OCI-LY3 (cell line): ENCODE results near the gene LUC7L2.

Experiments
- H2AFZ ChIP-seq: fragments of 200-600, 300-600 bp; shearing (Covaris generic); 2 replicates; pipeline ENCODE4 v1.6.0; 2014; ENCODE audit warnings: antibody characterized with exemption, low read depth, low read length
- H3K27ac ChIP-seq: fragments of 200-600, 300-600 bp; sonication (generic); 2 replicates; pipeline ENCODE4 v1.5.1; 2014; ENCODE audit warnings: mild to moderate bottlenecking, low read length, moderate library complexity, mixed read lengths
- H3K27me3 ChIP-seq: fragments of 200-600, 300-600 bp; sonication (generic); 2 replicates; pipeline ENCODE4 v1.6.1; 2014; ENCODE audit warnings: low read depth, low read length, mixed read lengths
- H3K36me3 ChIP-seq: fragments of 200-600, 300-600 bp; sonication (generic); replicated peaks from 2 replicates; pipeline ENCODE3; 2014; ENCODE audit warnings: low read depth, low read length, mixed read lengths
- H3K4me1 ChIP-seq: fragments of 300-600, 200-600 bp; sonication (generic); 2 replicates; pipeline ENCODE4 v1.6.1; 2014; ENCODE audit warnings: low read length, mixed read lengths
- H3K4me2 ChIP-seq: fragments of 200-600, 300-600 bp; sonication (generic); 2 replicates; pipeline ENCODE4 v1.6.1; 2014; ENCODE audit warnings: low read length, mixed read lengths
- H3K4me3 ChIP-seq: fragments of 300-600, 200-600 bp; sonication (generic); 2 replicates; pipeline ENCODE4 v1.5.1; 2014; ENCODE audit warnings: antibody characterized with exemption, mild to moderate bottlenecking, low read length, moderate library complexity
- H3K79me2 ChIP-seq: fragments of 300-600, 200-600 bp; shearing (Covaris generic); 2 replicates; pipeline ENCODE4 v1.6.1; 2014; ENCODE audit warnings: mild to moderate bottlenecking, low read length, mixed read lengths
- H3K9ac ChIP-seq: fragments of 300-600, 200-600 bp; shearing (Covaris generic); 2 replicates; pipeline ENCODE4 v1.6.0; 2014; ENCODE audit warnings: mild to moderate bottlenecking, low read length, moderate library complexity
- H3K9me3 ChIP-seq: fragments of 200-600, 300-600 bp; shearing (Covaris generic); 2 replicates; pipeline ENCODE4 v1.6.1; 2014; ENCODE audit warnings: low read length, mixed read lengths; ENCODE audit not compliant: insufficient read depth
- H4K20me1 ChIP-seq: fragments of 200-600, 300-600 bp; sonication (generic); 2 replicates; pipeline ENCODE4 v1.6.1; 2016; ENCODE audit warnings: low read length, mixed read lengths; ENCODE audit not compliant: insufficient read depth
- CTCF ChIP-seq: fragments of 200-600, 300-600 bp; sonication (generic); IDR thresholded peaks from 2 replicates; pipeline ENCODE4 v1.5.1; 2014; ENCODE audit warnings: antibody characterized with exemption, low read length, low read depth
- EZH2phosphoT487 ChIP-seq: fragments of 200-600 bp; shearing (Covaris generic); IDR thresholded peaks from 2 replicates; pipeline ENCODE4 v1.6.1; 2018; ENCODE audit warnings: antibody characterized with exemption, mixed run types, low read depth

Gene LUC7L2

GRCh38 chr7:139431459-139431858 lies 71.8 kb downstream of the LUC7L2 start:
- no peak overlapping the region for H3K27ac ChIP-seq
- H2AFZ ChIP-seq = no peak overlapping the region
- no peak for TF ChIP-seq EZH2phosphoT487
- H4K20me1 ChIP-seq = no peaks in the 10 kb centered on the region
- no peak overlapping the region for H3K4me3 ChIP-seq
- H3K36me3 ChIP-seq = peaks cover 7% of the 10 kb centered on the region
- H3K4me1 ChIP-seq = no peaks in the 10 kb centered on the region
- no peak overlapping the region for H3K9ac ChIP-seq
- no peak overlapping the region for H3K4me2 ChIP-seq
- no peaks in the 10 kb centered on the region for H3K79me2 ChIP-seq
- no peaks in the 10 kb centered on the region for H3K9me3 ChIP-seq
- no peaks in the 10 kb centered on the region for H3K27me3 ChIP-seq

- H3K9ac ChIP-seq = no peak overlapping the region
- no peak overlapping the region for H3K27ac ChIP-seq
- H3K27me3 ChIP-seq = no peaks in the 10 kb centered on the region
- H3K79me2 ChIP-seq = no peaks in the 10 kb centered on the region
- no peak for TF ChIP-seq EZH2phosphoT487
- no peak for TF ChIP-seq CTCF
- no peaks in the 10 kb centered on the region for H3K9me3 ChIP-seq
- no peak overlapping the region for H3K4me2 ChIP-seq
- no peak overlapping the region for H2AFZ ChIP-seq
- H3K36me3 ChIP-seq = peaks cover 2% of the 10 kb centered on the region
- no peaks in the 10 kb centered on the region for H4K20me1 ChIP-seq
- H3K4me3 ChIP-seq = no peak overlapping the region
- no peaks in the 10 kb centered on the region for H3K4me1 ChIP-seq
Observed at GRCh38 chr7:139436806-139437205, 77.1 kb downstream of the LUC7L2 start.

GRCh38 chr7:139439375-139439774 lies 79.7 kb downstream of the LUC7L2 start:
- H2AFZ ChIP-seq = no peak overlapping the region
- no peaks in the 10 kb centered on the region for H3K4me1 ChIP-seq
- peaks cover 2% of the 10 kb centered on the region for H3K36me3 ChIP-seq
- H3K4me2 ChIP-seq = no peak overlapping the region
- no peak overlapping the region for H3K27ac ChIP-seq
- H3K27me3 ChIP-seq = no peaks in the 10 kb centered on the region
- H3K9ac ChIP-seq = no peak overlapping the region
- TF ChIP-seq EZH2phosphoT487 (no peak), CTCF (no peak)
- no peaks in the 10 kb centered on the region for H3K9me3 ChIP-seq
- H3K4me3 ChIP-seq = no peak overlapping the region
- H4K20me1 ChIP-seq = no peaks in the 10 kb centered on the region
- H3K79me2 ChIP-seq = no peaks in the 10 kb centered on the region

- Histone ChIP-seq H3K36me3 (peaks cover 2% of the 10 kb centered on the region), H3K9me3 (no peaks in the 10 kb centered on the region), H3K4me2 (no peak overlapping the region), H3K27ac (no peak overlapping the region), H3K4me3 (no peak overlapping the region), H3K9ac (no peak overlapping the region), H3K79me2 (no peaks in the 10 kb centered on the region), H3K4me1 (no peaks in the 10 kb centered on the region), H3K27me3 (no peaks in the 10 kb centered on the region), H2AFZ (no peak overlapping the region), H4K20me1 (no peaks in the 10 kb centered on the region)
- TF ChIP-seq CTCF = no peak
- no peak for TF ChIP-seq EZH2phosphoT487
Observed at GRCh38 chr7:139441961-139442360, 82.3 kb downstream of the LUC7L2 start.
